Endometrial microvascular endothelial cells (primary cell): ENCODE results near the gene SEPTIN6. TPM values are rescaled to one million over a fixed set of nuclear protein-coding genes. Genes with fewer than 3 reads are reported as not detected.

Experiments
- in situ Hi-C: cut with HindIII; loops from 2 replicates; pipeline ENCODE4 v1.10.0; 2017; ENCODE audit warnings: low sequenced_read_pairs, low pct_unique_long_range_greater_than_20kb; ENCODE audit errors: inconsistent ontology term
- total RNA-seq: library from RNA; depleted of rRNA; stranded (reverse); fragments of >200 nt; gene quantifications from one replicate; pipeline ENCODE4 v1.2.3, GENCODE V29; 2015; ENCODE audit errors: inconsistent ontology term

The SEPTIN6 gene
- 15.0 TPM for total RNA-seq

- in situ Hi-C loops, result no loop called here
Measured at GRCh38 chrX:119693040-119693995, at the start of gene SEPTIN6. TSS of gene SEPTIN6 (minus strand) at chrX:119693168. CDS start at chrX:119693105, 63 bp downstream.

GRCh38 chrX:119738742-119739141 lies 45.8 kb upstream of the SEPTIN6 start:
- in situ Hi-C loops, result no loop called here

- in situ Hi-C loops, result no loop called here
Measured at GRCh38 chrX:119736206-119736764, 43.3 kb upstream of the SEPTIN6 start.

- in situ Hi-C loops, result no loop called here
Measured at GRCh38 chrX:119735467-119735866, 42.5 kb upstream of the SEPTIN6 start.

- in situ Hi-C loops, result no loop called here
Measured at GRCh38 chrX:119734897-119735339, 42.0 kb upstream of the SEPTIN6 start.

- in situ Hi-C loops, result no loop called here
Measured at GRCh38 chrX:119729408-119730201, 36.6 kb upstream of the SEPTIN6 start.

- in situ Hi-C loops, result no loop called here
Measured at GRCh38 chrX:119728487-119728886, 35.5 kb upstream of the SEPTIN6 start.

GRCh38 chrX:119726900-119727555 lies 34.1 kb upstream of the SEPTIN6 start:
- in situ Hi-C loops, result no loop called here

GRCh38 chrX:119721926-119722325 lies 29.0 kb upstream of the SEPTIN6 start:
- in situ Hi-C loops, result no loop called here

- in situ Hi-C loops, result no loop called here
Measured at GRCh38 chrX:119721487-119721886, 28.5 kb upstream of the SEPTIN6 start.

GRCh38 chrX:119709630-119710029 lies 16.7 kb upstream of the SEPTIN6 start:
- in situ Hi-C loops, result no loop called here

- in situ Hi-C loops, result no loop called here
Measured at GRCh38 chrX:119708936-119709335, 16.0 kb upstream of the SEPTIN6 start.

- in situ Hi-C loops, result no loop called here
Measured at GRCh38 chrX:119706616-119707015, 13.6 kb upstream of the SEPTIN6 start.

GRCh38 chrX:119698845-119699244 lies 5.9 kb upstream of the SEPTIN6 start:
- in situ Hi-C loops, result no loop called here

- in situ Hi-C loops, result no loop called here
Measured at GRCh38 chrX:119696251-119696890, 3.4 kb upstream of the SEPTIN6 start.

GRCh38 chrX:119695535-119696050 lies 2.6 kb upstream of the SEPTIN6 start:
- in situ Hi-C loops, result no loop called here

- in situ Hi-C loops, result no loop called here
Measured at GRCh38 chrX:119694601-119695534, 1.9 kb upstream of the SEPTIN6 start.
